NK-92 (cell line): ENCODE data around the gene SAMD5.

ENCODE experiments used
- DNase-seq: peaks from one replicate; lab custom pipeline; 2025; ENCODE audit not compliant: unreplicated experiment; lab: John Stamatoyannopoulos, UW

SAMD5 gene

GRCh38 chr6:147618457-147618856, 110.0 kb downstream of the SAMD5 start:
- DNase-seq, result no peak

GRCh38 chr6:147618927-147619326, 110.4 kb downstream of the SAMD5 start:
- no peak for DNase-seq
